Skeletal muscle tissue (tissue), 4 donors: ENCODE measurements around the gene RPRD1B. TPM values are rescaled to one million over a fixed set of nuclear protein-coding genes. Genes with fewer than 3 reads are reported as not detected.

ENCODE experiments used
- H3K27ac ChIP-seq: one replicate; pipeline ENCODE4 v1.7.0; 2013; ENCODE audit warnings: mild to moderate bottlenecking, low read depth, low read length, inconsistent platforms
- H3K27me3 ChIP-seq, 3 donors: one replicate each; pipeline ENCODE4 v1.7.0; 2013; ENCODE audit warnings: low read length in 3 of 3; ENCODE audit not compliant: control insufficient read depth in 3 of 3, insufficient read depth in 3 of 3
- H3K36me3 ChIP-seq, 3 donors: one replicate each; pipeline ENCODE4 v1.7.0; 2013; ENCODE audit warnings: low read length in 3 of 3; ENCODE audit not compliant: control insufficient read depth in 3 of 3, insufficient read depth in 3 of 3
- H3K4me1 ChIP-seq, 3 donors: one replicate each; pipeline ENCODE4 v1.7.0; 2013; ENCODE audit warnings: low read length in 3 of 3, mild to moderate bottlenecking in 3 of 3; ENCODE audit not compliant: control insufficient read depth in 3 of 3, insufficient read depth in 3 of 3
- H3K4me3 ChIP-seq, 3 donors: one replicate each; pipeline ENCODE4 v1.7.0; 2013; ENCODE audit warnings: low read length in 3 of 3
- H3K9ac ChIP-seq, 3 donors: one replicate each; pipeline ENCODE4 v1.7.0; 2013; ENCODE audit warnings: low read length in 3 of 3, mild to moderate bottlenecking in 3 of 3, moderate library complexity in 2 of 3, low read depth in 1 of 3
- H3K9me3 ChIP-seq, 3 donors: one replicate each; pipeline ENCODE4 v1.7.0; 2013; ENCODE audit warnings: low read length in 3 of 3; ENCODE audit not compliant: control insufficient read depth in 3 of 3
- total RNA-seq: library from RNA; depleted of rRNA; stranded (reverse); fragments of >200 nt; gene quantifications from one replicate; pipeline ENCODE4 v1.2.3, GENCODE V29; 2014
- donor health status: Osteomylitis.

RPRD1B gene
- total RNA-seq: 35.5 TPM

- Histone ChIP-seq H3K27me3 (no peaks in the 10 kb centered on the region), H3K4me1 (peaks cover 39 to 62% (median 42%) of the 10 kb centered on the region in 3 donors), H3K27ac (peak within 1 kb of the TSS; percentile 94)
Measured at GRCh38 chr20:38033330-38034107, at the start of gene RPRD1B, which contains the start of gene TTI1. TSS of gene RPRD1B (plus strand) at chr20:38033746. CDS start at chr20:38033948, 202 bp downstream. TSS of gene TTI1 (minus strand) at chr20:38033456. CDS start at chr20:38013816, 19,640 bp downstream.

GRCh38 chr20:37984018-37984785 is 49.3 kb upstream of the RPRD1B start:
- no peak overlapping the region for H3K27ac ChIP-seq
- H3K4me3 ChIP-seq: no peak overlapping the region
- no peaks in the 10 kb centered on the region for H3K27me3 ChIP-seq
- H3K9me3 ChIP-seq: no peaks in the 10 kb centered on the region
- peaks cover 7 to 11% (median 11%) of the 10 kb centered on the region in 3 donors for H3K36me3 ChIP-seq
- peak overlapping the region in 1 of 3 donors; percentile 50 for H3K9ac ChIP-seq
- peaks cover 35 to 52% (median 45%) of the 10 kb centered on the region in 3 donors for H3K4me1 ChIP-seq

More at GRCh38 chr20:38033330-38034107, at the start of gene RPRD1B, which contains the start of gene TTI1:
- peak within 1 kb of the TSS; percentile 99 for H3K9ac ChIP-seq
- peaks cover 0 to 15% (median 4%) of the 10 kb centered on the region in 3 donors for H3K36me3 ChIP-seq
- no peaks in the 10 kb centered on the region for H3K9me3 ChIP-seq
- peak within 1 kb of the TSS; percentile 96 to 99 (median 98) for H3K4me3 ChIP-seq

- H3K27ac ChIP-seq: peak overlapping the region; percentile 79
- peaks cover 53 to 71% (median 65%) of the 10 kb centered on the region in 3 donors for H3K4me1 ChIP-seq
- no peaks in the 10 kb centered on the region for H3K27me3 ChIP-seq
- H3K9me3 ChIP-seq: no peaks in the 10 kb centered on the region
- peak overlapping the region in 1 of 3 donors; percentile 19 for H3K9ac ChIP-seq
- no peak overlapping the region for H3K4me3 ChIP-seq
- H3K36me3 ChIP-seq: peaks cover 6 to 9% (median 8%) of the 10 kb centered on the region in 3 donors
Measured at GRCh38 chr20:37986044-37986858, 47.3 kb upstream of the RPRD1B start.

- Histone ChIP-seq H3K4me3 (no peak overlapping the region), H3K9me3 (no peaks in the 10 kb centered on the region), H3K9ac (peak overlapping the region in 2 of 3 donors; percentile 43 to 64), H3K27ac (peak overlapping the region; percentile 79), H3K27me3 (no peaks in the 10 kb centered on the region), H3K36me3 (peaks cover 2 to 7% (median 5%) of the 10 kb centered on the region in 3 donors), H3K4me1 (peaks cover 60 to 78% (median 73%) of the 10 kb centered on the region in 3 donors)
Measured at GRCh38 chr20:37986873-37987601, 46.5 kb upstream of the RPRD1B start.

- H3K4me1 ChIP-seq: peaks cover 67 to 85% (median 80%) of the 10 kb centered on the region in 3 donors
Measured at GRCh38 chr20:37987602-37988290, 45.8 kb upstream of the RPRD1B start.

GRCh38 chr20:37988306-37988954 is 45.1 kb upstream of the RPRD1B start:
- Histone ChIP-seq H3K9ac (no peak overlapping the region), H3K9me3 (no peaks in the 10 kb centered on the region), H3K4me3 (no peak overlapping the region), H3K36me3 (peaks cover 0 to 2% (median 2%) of the 10 kb centered on the region in 3 donors), H3K27me3 (no peaks in the 10 kb centered on the region), H3K27ac (peak overlapping the region; percentile 79), H3K4me1 (peaks cover 71 to 90% (median 83%) of the 10 kb centered on the region in 3 donors)

More at GRCh38 chr20:37987602-37988290, 45.8 kb upstream of the RPRD1B start:
- H3K9me3 ChIP-seq: no peaks in the 10 kb centered on the region
- H3K9ac ChIP-seq: peak overlapping the region in 2 of 3 donors; percentile 43 to 64
- peak overlapping the region; percentile 79 for H3K27ac ChIP-seq
- H3K36me3 ChIP-seq: peaks cover 2 to 7% (median 2%) of the 10 kb centered on the region in 3 donors
- H3K4me3 ChIP-seq: no peak overlapping the region
- no peaks in the 10 kb centered on the region for H3K27me3 ChIP-seq

- Histone ChIP-seq H3K4me1 (peaks cover 69 to 90% (median 82%) of the 10 kb centered on the region in 3 donors), H3K4me3 (no peak overlapping the region), H3K9ac (no peak overlapping the region), H3K36me3 (peaks cover 2 to 6% (median 5%) of the 10 kb centered on the region in 3 donors), H3K9me3 (no peaks in the 10 kb centered on the region), H3K27ac (peak overlapping the region; percentile 73), H3K27me3 (no peaks in the 10 kb centered on the region)
Measured at GRCh38 chr20:37989601-37990295, 43.8 kb upstream of the RPRD1B start.
